GM12878 (cell line): ENCODE results near the gene SPIB. TPM values are rescaled to one million over a fixed set of nuclear protein-coding genes. Genes with fewer than 3 reads are reported as not detected.
A peak's percentile ranks its signal among the peaks of the same experiment; 100 is the strongest.

Source experiments
- BACH1 ChIP-seq: fragments of 450-650 bp; IDR thresholded peaks from 2 replicates; pipeline ENCODE4 v1.6.1; 2017; ENCODE audit warnings: mild to moderate bottlenecking, borderline replicate concordance
- BCL3 ChIP-seq: IDR thresholded peaks from 2 replicates; pipeline ENCODE4 v1.6.1; 2011; ENCODE audit warnings: borderline replicate concordance, low read depth, mild to moderate bottlenecking, moderate library complexity, low read length; ENCODE audit not compliant: insufficient read depth, poor library complexity, severe bottlenecking
- BHLHE40 ChIP-seq, 2 experiments: fragments of 450-650 bp in 1 of 2; IDR thresholded peaks; 2 replicates each; pipeline ENCODE4 v1.6.1; 2011 to 2017; ENCODE audit warnings: low read depth in 2 of 2, borderline replicate concordance in 1 of 2, improper control_type of control experiment in 1 of 2, low read length in 1 of 2, mild to moderate bottlenecking in 1 of 2
- CHD2 ChIP-seq: IDR thresholded peaks from 2 replicates; pipeline ENCODE4 v1.6.1; 2011; ENCODE audit warnings: low read depth, low read length, improper control_type of control experiment, borderline replicate concordance
- CREB1 ChIP-seq: IDR thresholded peaks from 2 replicates; pipeline ENCODE4 v1.6.1; 2012; ENCODE audit warnings: low read depth, mild to moderate bottlenecking, inconsistent platforms
- CREM ChIP-seq: IDR thresholded peaks from 2 replicates; pipeline ENCODE4 v1.6.1; 2014; ENCODE audit warnings: antibody characterized with exemption, low read depth
- E2F8 ChIP-seq: fragments of 450-650 bp; IDR thresholded peaks from 2 replicates; pipeline ENCODE4 v1.6.1; 2018; ENCODE audit warnings: mild to moderate bottlenecking, low read depth, moderate library complexity; ENCODE audit not compliant: partially characterized antibody
- EGR1 ChIP-seq, 2 experiments: IDR thresholded peaks; 1 replicate in 1 of 2; 2 replicates in 1 of 2; pipeline ENCODE4 v1.6.1; 2011 to 2012; ENCODE audit warnings: low read depth in 2 of 2, low read length in 2 of 2, borderline replicate concordance in 1 of 2, mild to moderate bottlenecking in 1 of 2, moderate library complexity in 1 of 2
- FOXK2 ChIP-seq: fragments of 450-650 bp; IDR thresholded peaks from 2 replicates; pipeline ENCODE4 v1.6.1; 2017; ENCODE audit warnings: mild to moderate bottlenecking, moderate library complexity
- MTA3 ChIP-seq: IDR thresholded peaks from 2 replicates; pipeline ENCODE4 v1.6.1; 2012; ENCODE audit warnings: low read length, inconsistent platforms, borderline replicate concordance
- MXI1 ChIP-seq: fragments of 150-350 bp; IDR thresholded peaks from 2 replicates; pipeline ENCODE4 v1.6.1; 2011; ENCODE audit warnings: low read depth, mild to moderate bottlenecking, inconsistent platforms, low read length, improper control_type of control experiment
- POLR2AphosphoS2 ChIP-seq: IDR thresholded peaks from 2 replicates; pipeline ENCODE4 v1.6.1; 2011; ENCODE audit warnings: low read depth, mild to moderate bottlenecking, low read length, improper control_type of control experiment, moderate library complexity
- SMAD1 ChIP-seq: fragments of 450-650 bp; IDR thresholded peaks from 2 replicates; pipeline ENCODE4 v1.6.1; 2018; ENCODE audit warnings: mild to moderate bottlenecking, low read depth; ENCODE audit not compliant: partially characterized antibody
- SP1 ChIP-seq: IDR thresholded peaks from one replicate; pipeline ENCODE4 v1.6.1; 2011; ENCODE audit warnings: low read depth, low read length
- TCF3 ChIP-seq: IDR thresholded peaks from 2 replicates; pipeline ENCODE4 v1.6.1; 2012; ENCODE audit warnings: low read depth, mild to moderate bottlenecking, low read length, borderline replicate concordance; ENCODE audit not compliant: insufficient read depth
- ZNF592 ChIP-seq: fragments of 450-650 bp; IDR thresholded peaks from 2 replicates; pipeline ENCODE4 v1.6.1; 2017; ENCODE audit warnings: mild to moderate bottlenecking, moderate library complexity
- polyA plus RNA-seq, 11 experiments: library from polyadenylated mRNA; depleted of rRNA in 4 of 11; unstranded in 6 of 11; stranded (reverse) in 5 of 11; fragments of >200 nt; fragmentation: Nextera tagmentation in 4 of 11; fragmentation: Illumina TruSeq in 1 of 11; extraction: Ambion mirVana in 4 of 11; extraction: Trizol in 1 of 11; gene quantifications; 1 replicate in 1 of 11; 2 replicates in 10 of 11; pipeline versions ENCODE4 v1.2.1 to v1.2.3, GENCODE V29; 2011 to 2016; ENCODE audit warnings: inconsistent platforms in 2 of 11, missing spikeins in 2 of 11, low read depth in 1 of 11
- total RNA-seq, 4 experiments: library from RNA; depleted of rRNA in 3 of 4; stranded (reverse); fragments of >200 nt in 3 of 4; fragmentation: Illumina TruSeq in 1 of 4; extraction: Trizol in 1 of 4; gene quantifications; 2 replicates each; pipeline versions ENCODE4 v1.2.1 to v1.2.3, GENCODE V29; 2013 to 2021
- TF ChIP-seq, protein P1 (sequence below): fragments of 450-650 bp; IDR thresholded peaks from 2 replicates; pipeline ENCODE4 v1.6.1; 2017; ENCODE audit warnings: mild to moderate bottlenecking, low read depth, inconsistent platforms; ENCODE audit not compliant: poor library complexity, severe bottlenecking

The SPIB gene
- total and polyA plus RNA-seq, 10 of the 15 experiments (the other 5 are each of a cell fraction or from before 2014, with no cell fraction given): 3.5 to 123 (median 56.0) TPM

DNA sequence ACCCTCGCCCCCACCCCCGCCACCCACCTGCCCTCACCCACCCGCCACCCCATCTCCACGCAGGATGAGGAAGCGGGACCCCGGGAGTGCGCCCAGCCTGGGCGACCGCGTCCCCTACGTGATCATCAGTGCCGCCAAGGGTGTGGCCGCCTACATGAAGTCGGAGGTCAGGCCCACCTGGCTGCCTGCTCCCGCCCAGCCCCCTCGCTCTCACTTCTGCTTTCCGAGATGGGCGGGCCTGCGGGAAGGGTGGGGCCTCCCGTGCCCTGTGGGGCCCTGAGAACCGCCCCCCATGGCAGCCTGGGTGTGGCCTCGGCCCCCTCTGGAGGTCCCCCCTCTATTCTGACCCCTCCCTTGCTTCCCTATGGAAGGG is 3.1 kb upstream of the SPIB start (continued):
- TF ChIP-seq SMAD1: no peak
- TF ChIP-seq, protein P1, sequence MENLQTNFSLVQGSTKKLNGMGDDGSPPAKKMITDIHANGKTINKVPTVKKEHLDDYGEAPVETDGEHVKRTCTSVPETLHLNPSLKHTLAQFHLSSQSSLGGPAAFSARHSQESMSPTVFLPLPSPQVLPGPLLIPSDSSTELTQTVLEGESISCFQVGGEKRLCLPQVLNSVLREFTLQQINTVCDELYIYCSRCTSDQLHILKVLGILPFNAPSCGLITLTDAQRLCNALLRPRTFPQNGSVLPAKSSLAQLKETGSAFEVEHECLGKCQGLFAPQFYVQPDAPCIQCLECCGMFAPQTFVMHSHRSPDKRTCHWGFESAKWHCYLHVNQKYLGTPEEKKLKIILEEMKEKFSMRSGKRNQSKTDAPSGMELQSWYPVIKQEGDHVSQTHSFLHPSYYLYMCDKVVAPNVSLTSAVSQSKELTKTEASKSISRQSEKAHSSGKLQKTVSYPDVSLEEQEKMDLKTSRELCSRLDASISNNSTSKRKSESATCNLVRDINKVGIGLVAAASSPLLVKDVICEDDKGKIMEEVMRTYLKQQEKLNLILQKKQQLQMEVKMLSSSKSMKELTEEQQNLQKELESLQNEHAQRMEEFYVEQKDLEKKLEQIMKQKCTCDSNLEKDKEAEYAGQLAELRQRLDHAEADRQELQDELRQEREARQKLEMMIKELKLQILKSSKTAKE: no peak
- TF ChIP-seq SP1: peak; percentile 78
- peak; percentile 52; the same call in 1 of the 2 replicates for TF ChIP-seq BACH1
- TF ChIP-seq CREM: peak; percentile 77
- no peak for TF ChIP-seq MTA3
- peak in 1 of 2 experiments; percentile 59; a peak in 2 of 3 replicates for TF ChIP-seq EGR1 (IDR thresholded peaks at IDR 0.05; ENCODE audit: borderline replicate concordance in 1 of 2, low read depth in 2 of 2, low read length in 2 of 2)
- TF ChIP-seq TCF3: peak; percentile 99
- TF ChIP-seq ZNF592: 0 out of 2 replicates have a peak, but pooled peaks have one; percentile 16
- no peak for TF ChIP-seq E2F8
- TF ChIP-seq CHD2: peak; percentile 90
- peak; percentile 79 to 89 for TF ChIP-seq BHLHE40 (IDR thresholded peaks at IDR 0.05; ENCODE audit: borderline replicate concordance in 1 of 2, low read depth in 2 of 2, low read length in 1 of 2)
- peak; percentile 79 for TF ChIP-seq BCL3
- no peak for TF ChIP-seq POLR2AphosphoS2
- TF ChIP-seq FOXK2: no peak
- TF ChIP-seq MXI1: peak; percentile 3; the same call in 1 of the 2 replicates
- peak; percentile 39; the same call in 1 of the 2 replicates for TF ChIP-seq CREB1
